ENCODE measurements around the gene SEPTIN12. TPM values are rescaled to one million over a fixed set of nuclear protein-coding genes. Genes with fewer than 3 reads are reported as not detected.
"Not testable (repeated sequence)": the region's sequence is repeated elsewhere in the genome, so short reads cannot be mapped to it uniquely, and the experiment has no call there.

Gene SEPTIN12
- total and polyA plus RNA-seq, 4 donors, result 0.28 to 1.00 (median 0.47) TPM; not detected in 1

DNA sequence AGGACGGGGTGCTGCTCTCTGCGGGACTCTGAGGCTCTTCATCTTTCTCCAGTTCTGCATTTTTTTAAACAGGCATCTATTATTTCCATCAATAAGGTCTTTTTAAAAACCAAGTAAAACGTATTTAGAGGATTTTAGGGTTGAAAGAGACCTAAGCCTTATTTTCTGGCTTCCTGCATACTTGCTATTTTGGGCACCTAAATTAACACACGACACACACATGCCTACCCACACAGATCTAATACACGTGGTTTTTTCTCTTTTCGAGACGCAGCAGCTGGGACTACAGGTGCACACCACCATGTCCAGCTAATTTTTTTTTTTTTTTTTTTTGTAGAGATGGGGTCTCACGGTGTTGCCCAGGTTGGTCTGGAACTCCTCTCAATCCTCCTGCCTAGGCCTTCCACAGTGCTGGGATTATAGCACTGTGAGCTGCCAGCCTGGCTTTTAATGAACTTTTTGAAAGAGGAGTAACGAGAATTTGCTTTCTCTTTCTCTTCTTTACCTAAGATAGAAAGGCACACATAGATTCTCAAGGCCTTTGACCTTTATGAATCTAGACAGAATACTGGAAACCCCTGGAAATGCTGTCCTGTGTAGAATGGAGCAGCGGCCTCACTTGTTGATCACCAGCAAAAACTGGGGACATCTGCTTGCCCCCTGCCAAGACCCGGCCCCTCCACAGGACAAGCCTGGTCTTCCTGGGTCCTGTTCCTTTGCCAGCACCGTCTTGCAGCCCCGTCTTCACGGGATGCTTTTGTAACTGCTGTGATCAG, 40.1 kb downstream of the SEPTIN12 start:
- peaks cover 15% of the 10 kb centered on the region for H3K4me1 ChIP-seq (ENCODE audit: control insufficient read depth, insufficient read depth, low read length)
- no peak for DNase-seq (ENCODE audit: low read depth in 4 of 6, low spot score in 6 of 6)
- H3K4me3 ChIP-seq (ENCODE audit: low read depth, low read length), result no peak overlapping the region
- H3K27ac ChIP-seq (ENCODE audit: low read depth, low read length), result no peak overlapping the region
- WGBS (ENCODE audit: insufficient coverage), result 93% methylated on average over 6 of the region's 14 CpGs
- peaks cover 72% of the 10 kb centered on the region for H3K36me3 ChIP-seq (ENCODE audit: control insufficient read depth, insufficient read depth, low read length)
- H3K9me3 ChIP-seq (ENCODE audit: control insufficient read depth, insufficient read depth, low read length), result no peaks in the 10 kb centered on the region
- no peaks in the 10 kb centered on the region for H3K27me3 ChIP-seq (ENCODE audit: control insufficient read depth, insufficient read depth, low read length)

GRCh38 chr16:4746991-4747574, 41.1 kb downstream of the SEPTIN12 start:
- WGBS (ENCODE audit: insufficient coverage), result 48% methylated on average over 14 of the region's 15 CpGs
- no peak overlapping the region for H3K4me3 ChIP-seq (ENCODE audit: low read depth, low read length)
- H3K27ac ChIP-seq (ENCODE audit: low read depth, low read length), result no peak overlapping the region

DNA sequence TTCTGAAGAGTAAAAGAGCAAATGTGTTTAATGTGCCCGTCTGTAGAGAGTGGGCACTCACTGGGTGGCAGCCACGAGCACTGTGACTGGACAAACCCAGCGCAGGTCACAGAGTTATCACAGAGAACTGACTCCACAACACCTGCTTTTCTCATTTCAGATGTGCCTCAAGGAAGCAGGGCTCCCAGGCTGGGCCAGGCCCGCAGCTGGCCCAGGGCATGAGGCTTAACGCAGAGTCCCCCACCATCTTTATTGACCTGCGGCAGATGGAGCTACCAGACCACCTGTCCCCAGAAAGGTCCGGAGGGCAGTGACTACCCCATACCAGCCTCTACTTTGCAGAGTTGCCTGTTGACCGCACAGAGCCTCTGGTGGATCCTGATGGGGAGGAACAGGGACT, 41.9 kb downstream of the SEPTIN12 start:
- WGBS (ENCODE audit: insufficient coverage), result 92% methylated on average over 4 of the region's 8 CpGs
- Histone ChIP-seq H3K36me3 (ENCODE audit: control insufficient read depth, insufficient read depth, low read length) (peaks cover 53% of the 10 kb centered on the region), H3K27ac (ENCODE audit: low read depth, low read length) (no peak overlapping the region), H3K9me3 (ENCODE audit: control insufficient read depth, insufficient read depth, low read length) (no peaks in the 10 kb centered on the region), H3K4me1 (ENCODE audit: control insufficient read depth, insufficient read depth, low read length) (peaks cover 17% of the 10 kb centered on the region), H3K27me3 (ENCODE audit: control insufficient read depth, insufficient read depth, low read length) (no peaks in the 10 kb centered on the region), H3K4me3 (ENCODE audit: low read depth, low read length) (no peak overlapping the region)
- no peak for DNase-seq (ENCODE audit: low read depth in 4 of 6, low spot score in 6 of 6)

More at GRCh38 chr16:4746991-4747574, 41.1 kb downstream of the SEPTIN12 start:
- peaks cover 17% of the 10 kb centered on the region for H3K4me1 ChIP-seq (ENCODE audit: control insufficient read depth, insufficient read depth, low read length)
- DNase-seq (ENCODE audit: low read depth in 4 of 6, low spot score in 6 of 6), result peak in 1 of 6 donors; percentile 65
- no peaks in the 10 kb centered on the region for H3K9me3 ChIP-seq (ENCODE audit: control insufficient read depth, insufficient read depth, low read length)
- H3K36me3 ChIP-seq (ENCODE audit: control insufficient read depth, insufficient read depth, low read length), result peaks cover 62% of the 10 kb centered on the region
- no peaks in the 10 kb centered on the region for H3K27me3 ChIP-seq (ENCODE audit: control insufficient read depth, insufficient read depth, low read length)

DNA sequence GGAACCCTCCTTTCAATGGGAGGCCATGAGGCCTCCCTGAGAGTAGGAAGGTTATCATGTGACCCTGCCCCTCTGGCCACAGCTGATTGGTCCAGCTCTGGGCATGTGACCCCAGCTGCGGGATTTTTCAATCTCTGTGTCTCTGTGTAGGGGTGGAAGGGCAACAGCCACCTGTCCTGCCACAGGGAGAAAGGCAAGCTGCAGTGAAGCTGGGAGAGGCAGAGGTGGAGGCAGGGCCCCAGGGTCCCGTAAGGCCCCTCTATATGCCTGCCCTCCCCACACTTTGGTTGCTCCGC, 42.9 kb downstream of the SEPTIN12 start:
- 74% methylated on average over 3 of the region's 3 CpGs for WGBS (ENCODE audit: insufficient coverage)
- DNase-seq (ENCODE audit: low read depth in 4 of 6, low spot score in 6 of 6), result no peak

GRCh38 chr16:4744555-4745273, 43.4 kb downstream of the SEPTIN12 start:
- Histone ChIP-seq H3K27ac (ENCODE audit: low read depth, low read length) (no peak overlapping the region), H3K36me3 (ENCODE audit: control insufficient read depth, insufficient read depth, low read length) (peaks cover 42% of the 10 kb centered on the region), H3K4me1 (ENCODE audit: control insufficient read depth, insufficient read depth, low read length) (peaks cover 17% of the 10 kb centered on the region), H3K4me3 (ENCODE audit: low read depth, low read length) (no peak overlapping the region), H3K9me3 (ENCODE audit: control insufficient read depth, insufficient read depth, low read length) (no peaks in the 10 kb centered on the region), H3K27me3 (ENCODE audit: control insufficient read depth, insufficient read depth, low read length) (no peaks in the 10 kb centered on the region)
- DNase-seq (ENCODE audit: low read depth in 4 of 6, low spot score in 6 of 6), result no peak
- 80% methylated on average over 10 of the region's 13 CpGs for WGBS (ENCODE audit: insufficient coverage)

More for the DNA sequence above, 42.9 kb downstream of the SEPTIN12 start:
- no peaks in the 10 kb centered on the region for H3K27me3 ChIP-seq (ENCODE audit: control insufficient read depth, insufficient read depth, low read length)
- H3K4me1 ChIP-seq (ENCODE audit: control insufficient read depth, insufficient read depth, low read length), result peaks cover 17% of the 10 kb centered on the region
- no peak overlapping the region for H3K27ac ChIP-seq (ENCODE audit: low read depth, low read length)
- no peak overlapping the region for H3K4me3 ChIP-seq (ENCODE audit: low read depth, low read length)
- peaks cover 46% of the 10 kb centered on the region for H3K36me3 ChIP-seq (ENCODE audit: control insufficient read depth, insufficient read depth, low read length)
- H3K9me3 ChIP-seq (ENCODE audit: control insufficient read depth, insufficient read depth, low read length), result no peaks in the 10 kb centered on the region

- Histone ChIP-seq H3K27me3 (ENCODE audit: control insufficient read depth, insufficient read depth, low read length) (no peaks in the 10 kb centered on the region), H3K9me3 (ENCODE audit: control insufficient read depth, insufficient read depth, low read length) (no peaks in the 10 kb centered on the region), H3K27ac (ENCODE audit: low read depth, low read length) (no peak overlapping the region), H3K36me3 (ENCODE audit: control insufficient read depth, insufficient read depth, low read length) (peaks cover 29% of the 10 kb centered on the region), H3K4me1 (ENCODE audit: control insufficient read depth, insufficient read depth, low read length) (peaks cover 17% of the 10 kb centered on the region), H3K4me3 (ENCODE audit: low read depth, low read length) (no peak overlapping the region)
- WGBS (ENCODE audit: insufficient coverage), result 48% methylated on average over 7 of the region's 14 CpGs
- DNase-seq (ENCODE audit: low read depth in 4 of 6, low spot score in 6 of 6), result no peak
Measured at GRCh38 chr16:4743226-4743878, 44.8 kb downstream of the SEPTIN12 start.

DNA sequence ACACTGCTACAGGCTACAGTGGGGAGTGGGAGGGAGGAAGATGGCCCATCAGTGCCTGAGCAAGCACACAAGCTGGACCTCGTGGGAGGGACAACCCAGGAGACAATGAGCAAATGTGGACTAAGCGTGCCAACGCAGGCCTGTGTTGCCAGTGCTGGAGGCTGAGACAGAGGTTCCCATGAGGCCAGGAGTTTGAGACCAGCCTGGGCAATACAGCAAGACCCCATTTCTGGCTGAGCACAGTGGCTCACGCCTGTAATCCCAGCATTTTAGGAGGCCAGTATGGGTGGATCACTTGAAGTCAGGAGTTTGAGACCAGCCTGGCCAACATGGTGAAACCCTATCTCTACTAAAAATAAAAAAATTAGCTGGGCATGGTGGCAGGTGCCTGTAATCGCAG, 49.8 kb downstream of the SEPTIN12 start:
- H3K4me1 ChIP-seq (ENCODE audit: control insufficient read depth, insufficient read depth, low read length), result peaks cover 18% of the 10 kb centered on the region
- not testable (repeated sequence) for H3K9me3 ChIP-seq (ENCODE audit: control insufficient read depth, insufficient read depth, low read length); H3K27me3 ChIP-seq (ENCODE audit: control insufficient read depth, insufficient read depth, low read length); DNase-seq (ENCODE audit: low read depth in 4 of 6, low spot score in 6 of 6); H3K27ac ChIP-seq (ENCODE audit: low read depth, low read length); H3K36me3 ChIP-seq (ENCODE audit: control insufficient read depth, insufficient read depth, low read length); H3K4me3 ChIP-seq (ENCODE audit: low read depth, low read length)
- WGBS (ENCODE audit: insufficient coverage), result 84% methylated on average over 4 of the region's 5 CpGs

- Histone ChIP-seq H3K27me3 (ENCODE audit: control insufficient read depth, insufficient read depth, low read length) (no peaks in the 10 kb centered on the region), H3K4me1 (ENCODE audit: control insufficient read depth, insufficient read depth, low read length) (peaks cover 17% of the 10 kb centered on the region), H3K36me3 (ENCODE audit: control insufficient read depth, insufficient read depth, low read length) (peaks cover 5% of the 10 kb centered on the region), H3K4me3 (ENCODE audit: low read depth, low read length) (no peak overlapping the region), H3K27ac (ENCODE audit: low read depth, low read length) (no peak overlapping the region), H3K9me3 (ENCODE audit: control insufficient read depth, insufficient read depth, low read length) (no peaks in the 10 kb centered on the region)
- 78% methylated on average over 10 of the region's 15 CpGs for WGBS (ENCODE audit: insufficient coverage)
- no peak for DNase-seq (ENCODE audit: low read depth in 4 of 6, low spot score in 6 of 6)
Measured at GRCh38 chr16:4737545-4737944, 50.6 kb downstream of the SEPTIN12 start.

- Histone ChIP-seq H3K36me3 (ENCODE audit: control insufficient read depth, insufficient read depth, low read length) (peaks cover 10% of the 10 kb centered on the region), H3K4me3 (ENCODE audit: low read depth, low read length) (no peak overlapping the region), H3K9me3 (ENCODE audit: control insufficient read depth, insufficient read depth, low read length) (no peaks in the 10 kb centered on the region), H3K27ac (ENCODE audit: low read depth, low read length) (no peak overlapping the region), H3K27me3 (ENCODE audit: control insufficient read depth, insufficient read depth, low read length) (no peaks in the 10 kb centered on the region), H3K4me1 (ENCODE audit: control insufficient read depth, insufficient read depth, low read length) (peaks cover 17% of the 10 kb centered on the region)
- WGBS (ENCODE audit: insufficient coverage), result 85% methylated on average over 3 of the region's 4 CpGs
- no peak for DNase-seq (ENCODE audit: low read depth in 4 of 6, low spot score in 6 of 6)
Measured at GRCh38 chr16:4736546-4736945, 51.6 kb downstream of the SEPTIN12 start.

Data from spinal cord (tissue), 10 donors.